Thymus (tissue), 11 donors: Measurements from ENCODE around the gene CSNK1A1. TPM values are rescaled to one million over a fixed set of nuclear protein-coding genes. Genes with fewer than 3 reads are reported as not detected.

Source experiments
- DNase-seq, 9 donors: peaks; one replicate each; pipeline ENCODE4 v3.0.0-alpha.2; 2013; ENCODE audit warnings: low spot score in 9 of 9, low read depth in 6 of 9, missing footprints in 1 of 9
- H3K27ac ChIP-seq, 2 donors: one replicate each; pipeline ENCODE4 v1.5.1; 2013; ENCODE audit warnings: control low read depth in 1 of 2, low read depth in 1 of 2, low read length in 1 of 2, mild to moderate bottlenecking in 1 of 2, moderate library complexity in 1 of 2
- H3K27me3 ChIP-seq, 2 donors: one replicate each; pipeline ENCODE4 v1.5.1; 2013; ENCODE audit warnings: low read length in 1 of 2; ENCODE audit not compliant: control insufficient read depth in 2 of 2, insufficient read depth in 1 of 2
- H3K36me3 ChIP-seq, 2 donors: one replicate each; pipeline ENCODE4 v1.5.1; 2013; ENCODE audit warnings: low read length in 1 of 2, mild to moderate bottlenecking in 1 of 2, moderate library complexity in 1 of 2; ENCODE audit not compliant: control insufficient read depth in 2 of 2, insufficient read depth in 2 of 2
- H3K4me1 ChIP-seq, 2 donors: one replicate each; pipeline ENCODE4 v1.5.1; 2013; ENCODE audit warnings: low read length in 2 of 2; ENCODE audit not compliant: control insufficient read depth in 2 of 2, insufficient read depth in 2 of 2
- H3K4me3 ChIP-seq, 2 donors: one replicate each; pipeline ENCODE4 v1.5.1; 2013; ENCODE audit warnings: low read length in 2 of 2, control low read depth in 1 of 2, mild to moderate bottlenecking in 1 of 2
- H3K9me3 ChIP-seq, 2 donors: one replicate each; pipeline ENCODE4 v1.5.1; 2013; ENCODE audit warnings: low read length in 1 of 2, mild to moderate bottlenecking in 1 of 2; ENCODE audit not compliant: control insufficient read depth in 2 of 2, insufficient read depth in 1 of 2
- WGBS: extraction: QIAGEN DNeasy Blood & Tissue Kit; methylation state at CpG from one replicate; pipeline ENCODE4 v1.1.7; 2013; 5-methylcytosine and 5-hydroxymethylcytosine counted together
- polyA plus RNA-seq: library from polyadenylated mRNA; stranded (reverse); fragments of 200-250 nt; gene quantifications from one replicate; pipeline ENCODE4 v1.2.3, GENCODE V29; 2013
- total RNA-seq: library from RNA; stranded (reverse); fragments of 120-200 nt; gene quantifications from one replicate; pipeline ENCODE4 v1.2.4, GENCODE V29; 2013
- donor health status: healthy.

Gene CSNK1A1
- total and polyA plus RNA-seq, 2 donors = 91.6 to 171 TPM

DNA sequence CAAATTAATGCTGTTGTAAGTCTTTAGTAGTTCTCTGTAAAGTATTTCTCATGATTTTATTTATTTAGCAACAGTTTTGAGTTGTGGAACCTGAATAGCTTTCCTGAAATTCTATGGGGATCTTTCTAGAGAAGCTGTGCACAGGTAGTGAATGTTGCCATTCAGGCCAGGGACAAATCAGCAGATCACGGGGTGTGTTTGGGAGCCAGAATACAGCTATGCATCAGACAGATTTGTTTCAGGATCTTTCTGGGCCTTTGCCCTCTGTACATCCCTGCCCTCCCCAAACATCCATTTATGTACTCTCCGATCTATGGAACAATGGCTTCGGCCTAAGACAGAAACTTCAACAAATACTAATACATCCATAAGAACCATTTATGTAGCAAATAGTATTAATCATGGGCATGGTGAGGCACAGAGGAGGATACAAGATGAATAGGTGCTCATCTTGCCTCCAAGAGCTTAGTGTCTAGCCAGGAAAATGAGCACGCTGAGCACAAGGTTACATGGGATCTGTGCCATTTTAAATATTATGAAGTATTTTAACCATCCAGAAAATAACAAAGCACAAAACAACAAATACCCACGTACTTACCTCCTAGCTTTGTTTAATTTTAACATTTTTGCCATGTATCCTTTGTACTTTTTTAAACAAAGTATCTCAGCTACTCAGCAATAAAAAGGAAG is 43.1 kb upstream of the CSNK1A1 start:
- no peak overlapping the region for H3K27ac ChIP-seq
- peaks cover 0 to 2% of the 10 kb centered on the region in 2 donors for H3K27me3 ChIP-seq
- 95% methylated on average over 5 of the region's 5 CpGs for WGBS
- H3K4me1 ChIP-seq = no peaks in the 10 kb centered on the region
- DNase-seq = no peak
- H3K9me3 ChIP-seq = no peaks in the 10 kb centered on the region
- no peaks in the 10 kb centered on the region for H3K36me3 ChIP-seq
- no peak overlapping the region for H3K4me3 ChIP-seq

DNA sequence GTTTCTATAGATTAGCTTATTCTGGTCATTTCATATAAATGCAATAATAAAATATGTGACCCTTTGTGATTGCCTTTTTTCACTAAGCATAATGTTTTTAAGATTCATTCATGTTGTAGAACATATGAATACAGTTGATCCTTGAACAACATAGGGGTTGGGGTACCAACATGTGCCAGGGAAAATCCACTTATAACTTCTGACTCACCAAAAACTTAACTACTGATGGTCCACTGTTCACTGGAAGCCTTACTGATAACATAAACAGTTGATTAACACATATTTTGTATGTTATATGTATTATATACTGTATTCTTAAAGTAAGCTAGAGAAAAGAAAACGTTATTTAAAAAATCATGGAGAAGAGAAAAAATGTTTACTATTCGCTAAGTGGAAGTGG is 42.1 kb upstream of the CSNK1A1 start:
- 95% methylated on average over 2 of the region's 2 CpGs for WGBS
- H3K27ac ChIP-seq = no peak overlapping the region
- H3K4me3 ChIP-seq = no peak overlapping the region
- DNase-seq = no peak
- no peaks in the 10 kb centered on the region for H3K9me3 ChIP-seq
- H3K4me1 ChIP-seq = no peaks in the 10 kb centered on the region
- H3K27me3 ChIP-seq = peaks cover 0 to 2% of the 10 kb centered on the region in 2 donors
- no peaks in the 10 kb centered on the region for H3K36me3 ChIP-seq

DNA sequence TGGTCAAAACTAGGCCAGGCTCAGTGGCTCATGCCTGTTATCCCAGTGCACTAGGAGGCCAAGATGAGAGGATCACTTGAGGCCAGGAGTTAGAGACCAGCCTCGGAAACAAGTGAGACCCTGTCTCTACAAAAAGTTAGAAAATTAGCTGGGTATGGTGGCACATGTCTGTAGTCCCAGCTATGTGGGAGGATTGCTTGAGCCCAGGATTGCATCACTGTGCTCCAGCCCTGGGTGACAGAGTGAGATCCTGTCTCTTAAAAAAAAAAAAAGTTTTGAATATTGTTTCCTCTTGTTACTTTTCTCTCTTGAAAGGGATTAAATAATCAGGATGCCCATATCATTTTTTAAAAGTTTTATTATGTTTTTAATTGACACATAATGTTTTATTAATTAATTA is 37.7 kb upstream of the CSNK1A1 start:
- Histone ChIP-seq H3K36me3 (no peaks in the 10 kb centered on the region), H3K27ac (no peak overlapping the region), H3K4me1 (no peaks in the 10 kb centered on the region), H3K9me3 (no peaks in the 10 kb centered on the region), H3K4me3 (no peak overlapping the region), H3K27me3 (peaks cover 0 to 2% of the 10 kb centered on the region in 2 donors)
- 96% methylated on average over 1 of the region's 1 CpG for WGBS
- DNase-seq = no peak

DNA sequence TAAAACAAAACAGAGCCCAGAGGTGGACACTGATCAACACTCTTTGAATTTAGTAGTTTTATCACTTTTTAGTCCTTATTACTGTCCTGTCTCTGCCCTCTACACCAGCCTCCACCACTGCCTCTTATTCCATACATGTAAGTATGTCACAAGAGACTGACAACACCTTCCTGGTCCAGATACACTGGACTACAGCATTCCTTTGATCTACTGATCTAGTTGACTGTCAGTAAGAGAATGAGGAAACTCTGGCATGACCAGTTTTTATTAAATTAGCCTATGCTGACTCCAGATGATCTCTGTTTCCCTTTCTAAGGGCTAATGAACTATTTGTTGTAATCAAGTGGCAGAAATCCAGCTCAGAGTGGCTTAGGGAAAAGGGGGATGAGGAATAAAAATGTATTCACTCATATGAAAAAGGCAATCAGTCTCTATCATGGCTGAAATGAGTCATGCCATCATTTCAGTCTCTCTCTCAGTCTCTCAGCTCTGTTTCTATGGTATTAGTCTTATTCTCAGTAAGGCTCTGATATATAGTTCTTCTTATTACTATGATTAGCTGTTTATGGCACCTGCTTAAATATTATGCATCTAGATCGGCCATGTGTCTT is 35.6 kb upstream of the CSNK1A1 start:
- Histone ChIP-seq H3K9me3 (no peaks in the 10 kb centered on the region), H3K36me3 (no peaks in the 10 kb centered on the region), H3K27me3 (peaks cover 0 to 7% of the 10 kb centered on the region in 2 donors), H3K4me1 (peaks cover 3 to 5% of the 10 kb centered on the region in 2 donors), H3K27ac (no peak overlapping the region), H3K4me3 (no peak overlapping the region)
- whole genome bisulfite sequencing = 91% methylated on average over 1 of the region's 1 CpG
- DNase-seq = no peak

DNA sequence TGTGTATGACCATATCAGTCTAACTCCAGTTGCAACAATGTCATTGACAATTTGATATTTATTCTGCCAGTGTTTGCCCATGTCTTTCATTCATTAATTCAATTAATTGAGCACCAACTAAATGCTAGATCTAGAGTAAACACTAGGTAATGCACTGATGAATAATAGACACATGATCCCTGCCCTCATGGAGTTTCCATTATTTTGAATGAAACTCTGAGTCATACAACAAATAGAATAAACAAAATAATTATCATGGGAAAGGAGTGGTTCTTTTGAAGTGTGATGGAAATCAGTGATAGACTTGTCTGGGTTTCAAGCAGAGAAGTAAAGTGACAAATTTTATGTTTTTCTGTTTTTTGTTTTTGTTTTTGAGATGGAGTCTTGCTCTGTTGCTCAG is 34.7 kb upstream of the CSNK1A1 start:
- DNase-seq = no peak
- H3K4me1 ChIP-seq = peaks cover 3 to 12% of the 10 kb centered on the region in 2 donors
- H3K36me3 ChIP-seq = no peaks in the 10 kb centered on the region
- H3K9me3 ChIP-seq = no peaks in the 10 kb centered on the region
- H3K27ac ChIP-seq = no peak overlapping the region
- peaks cover 0 to 14% of the 10 kb centered on the region in 2 donors for H3K27me3 ChIP-seq
- no peak overlapping the region for H3K4me3 ChIP-seq

DNA sequence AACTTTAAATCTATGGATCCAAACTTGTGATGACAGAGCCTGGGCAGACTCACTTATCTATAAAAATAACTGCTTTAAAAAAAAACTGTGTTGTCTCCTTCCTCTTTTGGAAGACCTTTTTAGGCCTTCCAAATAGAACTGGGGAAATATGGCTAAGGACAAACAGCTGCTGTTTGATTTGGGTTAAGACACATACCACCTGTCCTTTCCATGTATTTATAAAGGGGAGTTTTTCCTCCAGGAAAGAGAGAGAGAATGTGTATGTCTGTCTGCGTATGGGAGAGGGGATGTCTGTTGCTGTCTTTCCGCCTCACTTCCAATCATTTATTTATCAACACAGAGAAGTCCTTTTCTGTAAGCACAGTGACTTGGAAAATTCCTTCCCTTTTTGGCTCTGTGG is 32.9 kb upstream of the CSNK1A1 start:
- Histone ChIP-seq H3K27ac (no peak overlapping the region), H3K9me3 (no peaks in the 10 kb centered on the region), H3K4me1 (peaks cover 3 to 14% of the 10 kb centered on the region in 2 donors), H3K36me3 (no peaks in the 10 kb centered on the region), H3K27me3 (peaks cover 0 to 25% of the 10 kb centered on the region in 2 donors), H3K4me3 (no peak overlapping the region)
- WGBS = 98% methylated on average over 2 of the region's 2 CpGs
- no peak for DNase-seq

DNA sequence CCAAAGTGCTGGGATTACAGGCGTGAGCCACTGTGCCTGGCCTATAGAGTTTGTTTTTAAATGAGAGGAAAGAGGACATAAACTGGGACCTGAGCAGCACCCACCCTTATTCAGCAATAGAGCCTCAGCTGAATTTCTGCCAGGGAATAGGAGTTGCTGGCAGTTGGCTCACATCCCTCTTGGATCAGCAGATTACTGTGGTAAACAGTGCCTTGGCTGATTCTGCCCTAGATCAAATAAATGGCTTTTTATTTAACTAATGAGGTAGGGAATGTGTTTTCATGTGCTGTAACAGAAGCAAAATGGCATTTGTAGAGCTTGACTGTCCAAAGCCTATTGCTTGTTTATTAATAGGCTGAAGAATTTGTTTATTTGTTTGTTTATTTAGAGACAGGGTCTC is 32.2 kb upstream of the CSNK1A1 start:
- H3K27ac ChIP-seq = no peak overlapping the region
- no peak overlapping the region for H3K4me3 ChIP-seq
- 96% methylated on average over 1 of the region's 1 CpG for WGBS

DNA sequence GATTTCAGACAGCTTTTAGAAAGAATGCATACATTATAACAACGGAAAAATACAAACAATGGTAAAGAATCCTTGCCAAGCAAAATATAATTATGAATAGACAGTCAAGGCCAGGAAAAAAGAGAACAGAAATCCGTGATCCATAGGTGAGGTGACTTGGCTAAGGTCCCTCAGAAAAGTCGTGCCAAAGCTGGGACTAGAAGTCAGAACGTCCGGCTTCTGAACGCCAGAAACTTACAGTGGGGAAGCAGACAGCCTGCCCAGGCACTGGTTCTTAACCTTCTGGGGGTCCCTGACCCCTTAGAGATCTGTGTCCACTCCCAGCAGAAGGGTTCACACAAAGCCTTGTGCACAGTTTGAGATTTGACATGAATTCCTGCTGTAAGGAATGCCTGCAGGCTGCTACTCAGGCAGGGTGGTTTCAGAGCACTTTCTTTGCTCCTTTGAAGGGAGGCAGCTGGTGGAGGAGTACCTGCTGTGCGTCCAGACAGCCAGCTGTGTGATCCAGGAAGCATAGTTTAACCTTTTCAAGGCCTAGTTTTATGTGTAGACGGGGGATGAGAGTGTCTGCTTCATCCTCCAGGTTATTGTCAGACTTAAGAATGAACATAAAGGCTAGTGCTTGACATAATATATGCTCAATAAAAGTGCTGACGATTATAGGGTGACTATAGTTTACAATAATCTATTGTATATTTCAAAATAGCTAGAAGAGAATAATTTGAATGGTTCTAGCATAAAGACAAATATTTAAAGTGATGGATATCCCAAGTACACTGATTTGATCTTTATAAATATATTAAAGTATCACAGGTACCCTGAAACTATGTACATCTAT is 30.9 kb upstream of the CSNK1A1 start:
- peaks cover 0 to 25% of the 10 kb centered on the region in 2 donors for H3K27me3 ChIP-seq
- H3K4me1 ChIP-seq = peaks cover 3 to 14% of the 10 kb centered on the region in 2 donors
- DNase-seq = peak in 2 of 9 donors; percentile 42 to 55
- no peaks in the 10 kb centered on the region for H3K36me3 ChIP-seq
- 82% methylated on average over 9 of the region's 9 CpGs for WGBS
- H3K27ac ChIP-seq = peak overlapping the region in 1 of 2 donors; percentile 25
- no peaks in the 10 kb centered on the region for H3K9me3 ChIP-seq
- no peak overlapping the region for H3K4me3 ChIP-seq

More for the DNA sequence above, 32.2 kb upstream of the CSNK1A1 start:
- H3K4me1 ChIP-seq = peaks cover 3 to 14% of the 10 kb centered on the region in 2 donors
- H3K9me3 ChIP-seq = no peaks in the 10 kb centered on the region
- H3K36me3 ChIP-seq = no peaks in the 10 kb centered on the region
- H3K27me3 ChIP-seq = peaks cover 0 to 25% of the 10 kb centered on the region in 2 donors
- no peak for DNase-seq
